SK-N-SH treated with all-trans-retinoic acid at 6 μM for 48 hours (cell line): ENCODE measurements around the gene IQCN.
A peak's percentile ranks its signal among the peaks of the same experiment; 100 is the strongest.

Experiments used
- ATAC-seq: fragments of 200-7000 bp; cut with Tn5 transposase; 3 replicates; pipeline ENCODE4 v1.9.1; 2020; ENCODE audit warnings: mild to moderate bottlenecking, moderate library complexity
- ARNTL ChIP-seq: fragments of 450-650 bp; formaldehyde crosslinking; IDR thresholded peaks from 2 replicates; pipeline ENCODE4 v1.5.0; 2020; ENCODE audit warnings: low read depth, mild to moderate bottlenecking, moderate library complexity, borderline replicate concordance
- BACH2 ChIP-seq: fragments of 250-450 bp; sonication (Bioruptor Pico); IDR thresholded peaks from 2 replicates; pipeline ENCODE4 v1.9.0; 2021; ENCODE audit warnings: mild to moderate bottlenecking, borderline replicate concordance
- CSDC2 ChIP-seq: fragments of 250-450 bp; sonication (Bioruptor Pico); IDR thresholded peaks from 2 replicates; pipeline ENCODE4 v1.5.0; 2020; ENCODE audit warnings: mild to moderate bottlenecking, moderate library complexity
- CSRNP3 ChIP-seq: fragments of 250-450 bp; sonication (Bioruptor Pico); IDR thresholded peaks from 2 replicates; pipeline ENCODE4 v1.5.1; 2021; ENCODE audit warnings: mild to moderate bottlenecking, moderate library complexity
- ESRRG ChIP-seq: fragments of 250-450 bp; sonication (Bioruptor Pico); IDR thresholded peaks from 2 replicates; pipeline ENCODE4 v1.6.1; 2021; ENCODE audit warnings: mild to moderate bottlenecking
- GLIS3 ChIP-seq: fragments of 250-450 bp; sonication (Bioruptor Pico); IDR thresholded peaks from 2 replicates; pipeline ENCODE4 v1.5.0; 2020; ENCODE audit warnings: mild to moderate bottlenecking, moderate library complexity
- ISL1 ChIP-seq: fragments of 250-450 bp; sonication (Bioruptor Pico); IDR thresholded peaks from 2 replicates; pipeline ENCODE4 v2.1.2; 2022; ENCODE audit warnings: mild to moderate bottlenecking, moderate library complexity
- OSR1 ChIP-seq: fragments of 250-450 bp; sonication (Bioruptor Pico); IDR thresholded peaks from 2 replicates; pipeline ENCODE4 v1.8.0; 2022; ENCODE audit warnings: moderate library complexity, mild to moderate bottlenecking, inconsistent platforms
- PATZ1 ChIP-seq: fragments of 250-450 bp; sonication (Bioruptor Pico); IDR thresholded peaks from 2 replicates; pipeline ENCODE4 v1.8.0; 2020; ENCODE audit warnings: mild to moderate bottlenecking, moderate library complexity, borderline replicate concordance
- PPARA ChIP-seq: fragments of 250-450 bp; sonication (Bioruptor Pico); IDR thresholded peaks from 2 replicates; pipeline ENCODE4 v1.5.0; 2020; ENCODE audit warnings: mild to moderate bottlenecking, borderline replicate concordance
- RARB ChIP-seq: fragments of 250-450 bp; sonication (Bioruptor Pico); IDR thresholded peaks from 2 replicates; pipeline ENCODE4 v1.8.0; 2021; ENCODE audit warnings: mild to moderate bottlenecking, moderate library complexity
- SNAI2 ChIP-seq: fragments of 250-450 bp; sonication (Bioruptor Pico); IDR thresholded peaks from 2 replicates; pipeline ENCODE4 v1.5.0; 2020; ENCODE audit warnings: mild to moderate bottlenecking, moderate library complexity
- TCF4 ChIP-seq: fragments of 250-450 bp; sonication (Bioruptor Pico); IDR thresholded peaks from 2 replicates; pipeline ENCODE4 v1.8.0; 2021; ENCODE audit warnings: mild to moderate bottlenecking, moderate library complexity, borderline replicate concordance
- TOX ChIP-seq: fragments of 250-450 bp; sonication (Bioruptor Pico); IDR thresholded peaks from 2 replicates; pipeline ENCODE4 v1.8.0; 2021; ENCODE audit warnings: mild to moderate bottlenecking, moderate library complexity, borderline replicate concordance
- ZC3H10 ChIP-seq: fragments of 250-450 bp; sonication (Bioruptor Pico); IDR thresholded peaks from 2 replicates; pipeline ENCODE4 v1.5.1; 2021; ENCODE audit warnings: mild to moderate bottlenecking, moderate library complexity
- ZFP3 ChIP-seq: fragments of 250-450 bp; sonication (Bioruptor Pico); IDR thresholded peaks from 2 replicates; pipeline ENCODE4 v1.5.0; 2020; ENCODE audit warnings: mild to moderate bottlenecking, moderate library complexity
- ZFP30 ChIP-seq: fragments of 450-650 bp; formaldehyde crosslinking; IDR thresholded peaks from 2 replicates; pipeline ENCODE4 v1.5.0; 2022; ENCODE audit warnings: mild to moderate bottlenecking, moderate library complexity
- ZNF70 ChIP-seq: fragments of 450-650 bp; formaldehyde crosslinking; IDR thresholded peaks from 2 replicates; pipeline ENCODE4 v1.5.0; 2020; ENCODE audit warnings: mild to moderate bottlenecking, moderate library complexity
- ZNF8 ChIP-seq: fragments of 450-650 bp; formaldehyde crosslinking; IDR thresholded peaks from 2 replicates; pipeline ENCODE4 v1.5.0; 2020; ENCODE audit warnings: mild to moderate bottlenecking, moderate library complexity
- TF ChIP-seq, protein P1 (sequence below): fragments of 250-450 bp; sonication (Bioruptor Pico); IDR thresholded peaks from 2 replicates; pipeline ENCODE4 v1.5.0; 2020; ENCODE audit warnings: mild to moderate bottlenecking, moderate library complexity

The IQCN gene

GRCh38 chr19:18306888-18307260 is 32.6 kb upstream of the IQCN start:
- TF ChIP-seq SNAI2 (CRISPR knock-in tag), result no peak
- no peak for TF ChIP-seq ZFP30 (CRISPR knock-in tag)
- no peak for TF ChIP-seq ESRRG
- no peak for TF ChIP-seq ARNTL (CRISPR knock-in tag)
- no peak for TF ChIP-seq TCF4
- no peak for TF ChIP-seq PATZ1
- TF ChIP-seq ZNF8 (CRISPR knock-in tag), result no peak
- TF ChIP-seq PPARA (CRISPR knock-in tag), result no peak
- no peak for TF ChIP-seq ISL1 (CRISPR knock-in tag)
- TF ChIP-seq, all 23 proteins: peak for 0
- no peak for ATAC-seq

GRCh38 chr19:18306209-18306887 is 32.1 kb upstream of the IQCN start:
- TF ChIP-seq OSR1 (CRISPR knock-in tag) (no peak), SNAI2 (CRISPR knock-in tag) (no peak), BACH2 (CRISPR knock-in tag) (no peak)
- no peak for ATAC-seq

DNA sequence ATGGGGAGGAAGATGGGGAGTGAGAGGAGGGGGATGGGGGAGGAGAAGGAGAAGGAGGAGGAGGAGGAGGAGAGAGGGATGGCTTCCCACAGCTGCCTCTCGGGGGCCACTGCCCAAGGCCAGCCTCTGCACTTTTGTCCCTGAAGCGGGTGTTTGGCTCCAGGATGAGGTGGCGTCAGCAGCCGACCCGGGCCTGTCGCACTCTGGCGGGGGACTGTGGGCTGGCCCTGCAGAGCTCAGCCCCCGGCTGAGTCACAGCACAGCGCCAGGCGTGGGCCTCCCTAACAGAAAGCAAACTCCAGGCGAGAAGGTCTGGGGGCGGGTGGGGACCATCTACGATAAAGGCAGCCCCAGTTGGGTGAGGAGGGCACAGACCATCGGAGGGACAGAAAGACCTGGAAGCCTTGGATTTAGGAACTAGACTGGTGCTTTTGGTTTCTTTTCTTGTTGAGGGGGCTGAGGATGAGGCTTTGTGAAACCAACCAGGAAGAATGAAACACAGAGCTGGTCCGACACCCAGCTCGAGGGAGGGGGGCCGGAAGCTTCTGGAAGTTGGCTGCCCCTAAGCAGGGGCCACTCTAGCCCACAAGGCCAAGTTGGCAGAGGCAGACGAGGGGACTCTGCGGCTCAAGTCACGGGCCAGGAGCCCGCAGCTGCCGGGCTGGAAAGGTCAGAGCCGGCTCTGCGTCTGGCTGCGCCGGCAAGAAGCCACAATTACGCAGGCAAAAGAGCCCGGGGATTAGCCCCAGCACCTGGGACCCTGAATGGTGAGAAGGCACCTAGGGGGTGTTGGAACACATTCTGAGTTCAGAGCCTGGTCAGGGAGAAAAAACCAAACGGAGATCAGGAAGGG is 30.4 kb upstream of the IQCN start:
- TF ChIP-seq TOX (CRISPR knock-in tag) (no peak), ESRRG (no peak), OSR1 (CRISPR knock-in tag) (no peak), GLIS3 (CRISPR knock-in tag) (no peak), CSDC2 (0 out of 2 replicates have a peak, but pooled peaks have one; percentile 17), ZNF70 (no peak), CSRNP3 (CRISPR knock-in tag) (no peak), SNAI2 (CRISPR knock-in tag) (no peak; the same call in 1 of the 2 replicates), ISL1 (CRISPR knock-in tag) (no peak), TCF4 (peak; percentile 36; the same call in 1 of the 2 replicates), ARNTL (CRISPR knock-in tag) (no peak), ZNF8 (CRISPR knock-in tag) (no peak), ZFP30 (CRISPR knock-in tag) (no peak), PPARA (CRISPR knock-in tag) (no peak), ZFP3 (CRISPR knock-in tag) (peak; percentile 32; the same call in 1 of the 2 replicates), RARB (CRISPR knock-in tag) (no peak), ZC3H10 (CRISPR knock-in tag) (no peak), PATZ1 (peak; percentile 52; the same call in 1 of the 2 replicates), BACH2 (CRISPR knock-in tag) (no peak)
- TF ChIP-seq, protein P1, sequence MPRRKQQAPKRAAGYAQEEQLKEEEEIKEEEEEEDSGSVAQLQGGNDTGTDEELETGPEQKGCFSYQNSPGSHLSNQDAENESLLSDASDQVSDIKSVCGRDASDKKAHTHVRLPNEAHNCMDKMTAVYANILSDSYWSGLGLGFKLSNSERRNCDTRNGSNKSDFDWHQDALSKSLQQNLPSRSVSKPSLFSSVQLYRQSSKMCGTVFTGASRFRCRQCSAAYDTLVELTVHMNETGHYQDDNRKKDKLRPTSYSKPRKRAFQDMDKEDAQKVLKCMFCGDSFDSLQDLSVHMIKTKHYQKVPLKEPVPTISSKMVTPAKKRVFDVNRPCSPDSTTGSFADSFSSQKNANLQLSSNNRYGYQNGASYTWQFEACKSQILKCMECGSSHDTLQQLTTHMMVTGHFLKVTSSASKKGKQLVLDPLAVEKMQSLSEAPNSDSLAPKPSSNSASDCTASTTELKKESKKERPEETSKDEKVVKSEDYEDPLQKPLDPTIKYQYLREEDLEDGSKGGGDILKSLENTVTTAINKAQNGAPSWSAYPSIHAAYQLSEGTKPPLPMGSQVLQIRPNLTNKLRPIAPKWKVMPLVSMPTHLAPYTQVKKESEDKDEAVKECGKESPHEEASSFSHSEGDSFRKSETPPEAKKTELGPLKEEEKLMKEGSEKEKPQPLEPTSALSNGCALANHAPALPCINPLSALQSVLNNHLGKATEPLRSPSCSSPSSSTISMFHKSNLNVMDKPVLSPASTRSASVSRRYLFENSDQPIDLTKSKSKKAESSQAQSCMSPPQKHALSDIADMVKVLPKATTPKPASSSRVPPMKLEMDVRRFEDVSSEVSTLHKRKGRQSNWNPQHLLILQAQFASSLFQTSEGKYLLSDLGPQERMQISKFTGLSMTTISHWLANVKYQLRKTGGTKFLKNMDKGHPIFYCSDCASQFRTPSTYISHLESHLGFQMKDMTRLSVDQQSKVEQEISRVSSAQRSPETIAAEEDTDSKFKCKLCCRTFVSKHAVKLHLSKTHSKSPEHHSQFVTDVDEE (CRISPR knock-in tag), result no peak
- ATAC-seq, result peak; percentile 87
